ENCODE measurements around the gene NFATC1.

NFATC1 gene

GRCh38 chr18:79468119-79468789 lies 72.5 kb downstream of the NFATC1 start:
- H3K27ac ChIP-seq = no peak overlapping the region
- TF ChIP-seq CTCF (conservative IDR thresholded peaks at IDR 0.05) (no peak), ZFX (IDR thresholded peaks at IDR 0.05) (no peak)

GRCh38 chr18:79469309-79469708 lies 73.6 kb downstream of the NFATC1 start:
- H3K27ac ChIP-seq = no peak overlapping the region
- TF ChIP-seq ZFX (IDR thresholded peaks at IDR 0.05) (no peak), CTCF (conservative IDR thresholded peaks at IDR 0.05) (no peak)

GRCh38 chr18:79469751-79470505 lies 74.2 kb downstream of the NFATC1 start:
- peak overlapping the region; percentile 74; the same call in 1 of the 2 replicates for H3K27ac ChIP-seq
- TF ChIP-seq ZFX (IDR thresholded peaks at IDR 0.05) (no peak), CTCF (conservative IDR thresholded peaks at IDR 0.05) (no peak)

- TF ChIP-seq ZFX (IDR thresholded peaks at IDR 0.05) (no peak), CTCF (conservative IDR thresholded peaks at IDR 0.05) (no peak)
- peak overlapping the region; percentile 74 for H3K27ac ChIP-seq
These were observed 74.8 kb downstream of the NFATC1 start for GRCh38 chr18:79470547-79470946.

- H3K27ac ChIP-seq = peak overlapping the region; percentile 74
- no peak for TF ChIP-seq ZFX (IDR thresholded peaks at IDR 0.05)
- no peak for TF ChIP-seq CTCF (conservative IDR thresholded peaks at IDR 0.05)
These were observed 75.3 kb downstream of the NFATC1 start for GRCh38 chr18:79471046-79471445.

- TF ChIP-seq ZFX (IDR thresholded peaks at IDR 0.05) (no peak), CTCF (conservative IDR thresholded peaks at IDR 0.05) (no peak)
- peak overlapping the region; percentile 74 for H3K27ac ChIP-seq
These were observed 75.9 kb downstream of the NFATC1 start for GRCh38 chr18:79471597-79471996.

- no peak for TF ChIP-seq ZFX (IDR thresholded peaks at IDR 0.05)
- no peak for TF ChIP-seq CTCF (conservative IDR thresholded peaks at IDR 0.05)
These were observed 76.4 kb downstream of the NFATC1 start for GRCh38 chr18:79472176-79472575.

More at GRCh38 chr18:79472176-79472575, 76.4 kb downstream of the NFATC1 start:
- H3K27ac ChIP-seq = no peak overlapping the region; the same call in 1 of the 2 replicates

Data from C4-2B (cell line).